HL-60 (cell line): Measurements from ENCODE around the gene MAP2K6.

Source experiments
- DNase-seq, 2 experiments: peaks; one replicate each; pipeline ENCODE4 v3.0.0-alpha.2; 2010 to 2020; ENCODE audit warnings: low read depth in 1 of 2, low spot score in 1 of 2
- H3K27ac ChIP-seq: fragments of 250-450 bp; sonication (Bioruptor Pico); replicated peaks from 2 replicates; pipeline ENCODE4 v1.5.1; 2020; ENCODE audit warnings: mild to moderate bottlenecking, moderate library complexity
- H3K27me3 ChIP-seq: fragments of 250-450 bp; sonication (Bioruptor Pico); 2 replicates; pipeline ENCODE4 v1.5.1; 2021; ENCODE audit warnings: mild to moderate bottlenecking, moderate library complexity; ENCODE audit not compliant: insufficient read depth, poor library complexity, severe bottlenecking
- H3K4me3 ChIP-seq: replicated peaks from 2 replicates; pipeline ENCODE4 v1.5.1; 2011; ENCODE audit warnings: mild to moderate bottlenecking, control low read depth, low read length; ENCODE audit not compliant: insufficient read depth
- GABPA ChIP-seq: IDR thresholded peaks from 2 replicates; pipeline ENCODE4 v1.6.1; 2012; ENCODE audit warnings: low read depth
- POLR2AphosphoS5 ChIP-seq: IDR thresholded peaks from 2 replicates; pipeline ENCODE4 v1.6.1; 2012; ENCODE audit warnings: low read depth
- SPI1 ChIP-seq: IDR thresholded peaks from 2 replicates; pipeline ENCODE4 v1.6.1; 2012; ENCODE audit warnings: low read depth, mild to moderate bottlenecking, borderline replicate concordance
- TF ChIP-seq, protein P1 (sequence below): IDR thresholded peaks from 2 replicates; pipeline ENCODE4 v1.6.1; 2012; ENCODE audit warnings: low read depth; ENCODE audit not compliant: insufficient replicate concordance
- TF ChIP-seq, protein P2 (sequence below): IDR thresholded peaks from one replicate; pipeline ENCODE4 v1.5.1; 2011; ENCODE audit warnings: low read length, control low read depth, inconsistent platforms; ENCODE audit not compliant: insufficient read depth

MAP2K6 gene

DNA sequence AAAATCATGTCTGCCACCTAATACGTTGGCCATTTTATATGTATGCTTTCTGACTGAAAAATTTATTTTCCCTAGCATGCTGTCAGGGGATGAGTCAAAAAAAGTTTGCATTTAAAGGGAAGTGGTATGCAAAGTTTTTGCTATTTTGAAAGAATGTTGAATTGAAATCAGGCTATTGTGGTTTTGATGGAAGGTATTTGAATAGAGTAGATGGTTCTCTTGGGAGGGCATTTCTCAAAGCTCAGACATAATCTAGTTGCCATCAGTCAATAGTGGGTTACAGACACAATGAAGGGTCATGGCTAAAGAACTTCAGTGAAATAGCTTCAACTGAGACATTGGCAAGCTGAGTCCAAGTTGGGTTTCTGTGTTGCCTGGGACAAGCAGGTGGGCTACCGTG, 102.4 kb downstream of the MAP2K6 start:
- Histone ChIP-seq H3K4me3 (no peak overlapping the region), H3K27ac (no peak overlapping the region), H3K27me3 (no peaks in the 10 kb centered on the region)
- no peak for DNase-seq
- TF ChIP-seq POLR2AphosphoS5 (no peak), SPI1 (no peak), GABPA (no peak)
- TF ChIP-seq, protein P1, sequence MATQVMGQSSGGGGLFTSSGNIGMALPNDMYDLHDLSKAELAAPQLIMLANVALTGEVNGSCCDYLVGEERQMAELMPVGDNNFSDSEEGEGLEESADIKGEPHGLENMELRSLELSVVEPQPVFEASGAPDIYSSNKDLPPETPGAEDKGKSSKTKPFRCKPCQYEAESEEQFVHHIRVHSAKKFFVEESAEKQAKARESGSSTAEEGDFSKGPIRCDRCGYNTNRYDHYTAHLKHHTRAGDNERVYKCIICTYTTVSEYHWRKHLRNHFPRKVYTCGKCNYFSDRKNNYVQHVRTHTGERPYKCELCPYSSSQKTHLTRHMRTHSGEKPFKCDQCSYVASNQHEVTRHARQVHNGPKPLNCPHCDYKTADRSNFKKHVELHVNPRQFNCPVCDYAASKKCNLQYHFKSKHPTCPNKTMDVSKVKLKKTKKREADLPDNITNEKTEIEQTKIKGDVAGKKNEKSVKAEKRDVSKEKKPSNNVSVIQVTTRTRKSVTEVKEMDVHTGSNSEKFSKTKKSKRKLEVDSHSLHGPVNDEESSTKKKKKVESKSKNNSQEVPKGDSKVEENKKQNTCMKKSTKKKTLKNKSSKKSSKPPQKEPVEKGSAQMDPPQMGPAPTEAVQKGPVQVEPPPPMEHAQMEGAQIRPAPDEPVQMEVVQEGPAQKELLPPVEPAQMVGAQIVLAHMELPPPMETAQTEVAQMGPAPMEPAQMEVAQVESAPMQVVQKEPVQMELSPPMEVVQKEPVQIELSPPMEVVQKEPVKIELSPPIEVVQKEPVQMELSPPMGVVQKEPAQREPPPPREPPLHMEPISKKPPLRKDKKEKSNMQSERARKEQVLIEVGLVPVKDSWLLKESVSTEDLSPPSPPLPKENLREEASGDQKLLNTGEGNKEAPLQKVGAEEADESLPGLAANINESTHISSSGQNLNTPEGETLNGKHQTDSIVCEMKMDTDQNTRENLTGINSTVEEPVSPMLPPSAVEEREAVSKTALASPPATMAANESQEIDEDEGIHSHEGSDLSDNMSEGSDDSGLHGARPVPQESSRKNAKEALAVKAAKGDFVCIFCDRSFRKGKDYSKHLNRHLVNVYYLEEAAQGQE, result no peak
- TF ChIP-seq, protein P2, sequence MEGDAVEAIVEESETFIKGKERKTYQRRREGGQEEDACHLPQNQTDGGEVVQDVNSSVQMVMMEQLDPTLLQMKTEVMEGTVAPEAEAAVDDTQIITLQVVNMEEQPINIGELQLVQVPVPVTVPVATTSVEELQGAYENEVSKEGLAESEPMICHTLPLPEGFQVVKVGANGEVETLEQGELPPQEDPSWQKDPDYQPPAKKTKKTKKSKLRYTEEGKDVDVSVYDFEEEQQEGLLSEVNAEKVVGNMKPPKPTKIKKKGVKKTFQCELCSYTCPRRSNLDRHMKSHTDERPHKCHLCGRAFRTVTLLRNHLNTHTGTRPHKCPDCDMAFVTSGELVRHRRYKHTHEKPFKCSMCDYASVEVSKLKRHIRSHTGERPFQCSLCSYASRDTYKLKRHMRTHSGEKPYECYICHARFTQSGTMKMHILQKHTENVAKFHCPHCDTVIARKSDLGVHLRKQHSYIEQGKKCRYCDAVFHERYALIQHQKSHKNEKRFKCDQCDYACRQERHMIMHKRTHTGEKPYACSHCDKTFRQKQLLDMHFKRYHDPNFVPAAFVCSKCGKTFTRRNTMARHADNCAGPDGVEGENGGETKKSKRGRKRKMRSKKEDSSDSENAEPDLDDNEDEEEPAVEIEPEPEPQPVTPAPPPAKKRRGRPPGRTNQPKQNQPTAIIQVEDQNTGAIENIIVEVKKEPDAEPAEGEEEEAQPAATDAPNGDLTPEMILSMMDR, result no peak

DNA sequence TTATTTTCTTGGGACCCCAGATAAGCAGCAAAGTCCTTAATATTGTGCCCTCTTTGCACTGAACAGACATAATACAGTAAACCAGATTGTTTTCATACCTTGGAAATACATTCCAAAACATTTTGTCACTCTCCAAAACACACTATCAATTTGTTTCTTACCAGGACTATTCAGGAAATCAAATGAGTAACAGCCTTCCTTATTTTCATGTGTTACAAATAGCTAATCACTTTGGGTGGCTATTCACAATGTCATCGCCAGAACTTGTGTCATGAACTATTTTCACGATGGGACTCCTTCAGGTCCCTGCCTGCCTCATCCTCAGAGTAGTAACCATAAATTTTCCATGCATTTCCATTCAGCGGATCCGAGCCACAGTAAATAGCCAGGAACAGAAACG, 104.5 kb downstream of the MAP2K6 start:
- TF ChIP-seq SPI1 (no peak), GABPA (no peak)
- TF ChIP-seq, protein P2, result no peak
- TF ChIP-seq, protein P1, result no peak
- Histone ChIP-seq H3K4me3 (no peak overlapping the region), H3K27ac (no peak overlapping the region), H3K27me3 (no peaks in the 10 kb centered on the region)
- no peak for DNase-seq

DNA sequence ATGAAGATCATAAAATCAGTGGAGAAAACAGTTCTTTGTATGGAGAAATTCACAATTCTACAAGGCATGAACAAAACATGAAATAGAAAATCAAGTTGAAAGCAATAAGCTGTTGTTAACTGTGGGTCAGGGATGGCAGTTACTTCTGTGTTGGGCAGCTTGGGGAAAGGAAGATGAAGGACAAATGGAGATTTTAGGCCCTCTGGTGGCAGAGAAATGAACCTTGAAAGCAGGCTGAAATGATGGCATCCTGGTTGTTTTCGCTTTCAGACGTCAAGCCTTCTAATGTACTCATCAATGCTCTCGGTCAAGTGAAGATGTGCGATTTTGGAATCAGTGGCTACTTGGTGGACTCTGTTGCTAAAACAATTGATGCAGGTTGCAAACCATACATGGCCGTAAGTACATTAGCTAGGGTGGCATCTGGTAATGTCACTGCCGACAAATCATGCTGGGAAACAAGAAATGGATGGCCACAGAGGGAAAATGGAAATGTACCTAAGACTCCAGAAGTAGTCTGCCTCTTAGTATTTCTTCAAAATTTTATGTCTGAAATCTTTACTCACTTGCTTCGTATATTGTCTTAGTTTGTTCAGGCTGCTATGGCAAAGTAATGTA, 108.9 kb downstream of the MAP2K6 start:
- DNase-seq, result peak in 1 of 2 experiments; percentile 45
- no peak for TF ChIP-seq GABPA
- TF ChIP-seq, protein P2, result peak; percentile 56
- no peak overlapping the region for H3K27ac ChIP-seq
- H3K4me3 ChIP-seq, result no peak overlapping the region
- no peaks in the 10 kb centered on the region for H3K27me3 ChIP-seq

DNA sequence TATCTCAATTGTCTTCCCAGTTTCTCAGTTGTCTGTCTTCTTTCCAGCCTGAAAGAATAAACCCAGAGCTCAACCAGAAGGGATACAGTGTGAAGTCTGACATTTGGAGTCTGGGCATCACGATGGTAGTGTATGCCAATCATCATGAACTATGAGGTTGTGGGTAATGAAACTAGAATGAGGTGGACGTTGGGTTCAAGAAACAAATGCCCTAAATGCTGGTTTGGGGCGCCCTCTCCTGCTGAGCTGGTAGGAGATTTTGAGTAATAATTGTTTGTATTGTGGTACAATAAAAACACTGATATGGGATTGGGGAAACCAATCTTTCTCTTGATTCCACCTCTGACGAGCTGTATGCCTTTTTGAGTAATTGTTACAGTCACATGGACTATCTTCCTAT, 110.4 kb downstream of the MAP2K6 start:
- Histone ChIP-seq H3K27me3 (no peaks in the 10 kb centered on the region), H3K4me3 (no peak overlapping the region), H3K27ac (no peak overlapping the region)
- DNase-seq, result no peak
- TF ChIP-seq, protein P2, result no peak
- TF ChIP-seq POLR2AphosphoS5 (no peak), SPI1 (no peak), GABPA (no peak)
- TF ChIP-seq, protein P1, result no peak
